HEK293 (cell line): ENCODE results near the gene SVOPL.

Experiments
- RBAK ChIP-seq: fragments of 450-650 bp; formaldehyde crosslinking; IDR thresholded peaks from 2 replicates; pipeline ENCODE4 v1.5.1; 2016; ENCODE audit warnings: missing biosample characterization, missing genetic modification characterization
- TRIM28 ChIP-seq: IDR thresholded peaks from 2 replicates; pipeline ENCODE4 v1.6.1; 2011; ENCODE audit warnings: low read length, control low read depth, borderline replicate concordance
- YY1 ChIP-seq: fragments of 450-650 bp; formaldehyde crosslinking; IDR thresholded peaks from 2 replicates; pipeline ENCODE4 v1.5.1; 2018; ENCODE audit warnings: missing biosample characterization, missing genetic modification characterization
- ZNF292 ChIP-seq: fragments of 450-650 bp; formaldehyde crosslinking; IDR thresholded peaks from 2 replicates; pipeline ENCODE4 v1.5.1; 2016; ENCODE audit warnings: low read depth, missing biosample characterization, missing genetic modification characterization, borderline replicate concordance
- ZNF311 ChIP-seq: fragments of 450-650 bp; formaldehyde crosslinking; IDR thresholded peaks from 2 replicates; pipeline ENCODE4 v1.5.1; 2017; ENCODE audit warnings: missing biosample characterization, missing genetic modification characterization, borderline replicate concordance
- TF ChIP-seq, protein P1 (sequence below): fragments of 450-650 bp; formaldehyde crosslinking; IDR thresholded peaks from 2 replicates; pipeline ENCODE4 v1.5.1; 2016; ENCODE audit warnings: missing biosample characterization, missing genetic modification characterization

DNA sequence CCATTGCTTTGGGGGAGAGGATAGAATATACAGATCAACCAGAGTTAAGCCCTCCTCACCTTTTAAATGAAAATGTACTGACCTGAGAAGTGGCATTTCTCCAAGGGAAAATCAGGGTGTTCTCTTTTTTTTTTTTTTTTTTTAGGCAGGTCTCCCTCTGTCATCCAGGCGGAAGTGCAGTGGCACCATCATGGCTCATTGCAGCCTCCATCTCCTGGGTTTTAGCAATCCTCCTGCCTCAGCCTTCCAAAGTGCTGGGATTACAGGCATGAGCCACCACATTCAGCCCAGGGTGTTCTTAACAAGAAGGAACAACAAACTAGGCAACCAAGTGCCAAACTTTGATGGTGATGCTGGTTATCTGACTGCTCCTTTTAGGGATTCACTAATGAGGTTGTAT is 111.0 kb downstream of the SVOPL start:
- TF ChIP-seq, protein P1, sequence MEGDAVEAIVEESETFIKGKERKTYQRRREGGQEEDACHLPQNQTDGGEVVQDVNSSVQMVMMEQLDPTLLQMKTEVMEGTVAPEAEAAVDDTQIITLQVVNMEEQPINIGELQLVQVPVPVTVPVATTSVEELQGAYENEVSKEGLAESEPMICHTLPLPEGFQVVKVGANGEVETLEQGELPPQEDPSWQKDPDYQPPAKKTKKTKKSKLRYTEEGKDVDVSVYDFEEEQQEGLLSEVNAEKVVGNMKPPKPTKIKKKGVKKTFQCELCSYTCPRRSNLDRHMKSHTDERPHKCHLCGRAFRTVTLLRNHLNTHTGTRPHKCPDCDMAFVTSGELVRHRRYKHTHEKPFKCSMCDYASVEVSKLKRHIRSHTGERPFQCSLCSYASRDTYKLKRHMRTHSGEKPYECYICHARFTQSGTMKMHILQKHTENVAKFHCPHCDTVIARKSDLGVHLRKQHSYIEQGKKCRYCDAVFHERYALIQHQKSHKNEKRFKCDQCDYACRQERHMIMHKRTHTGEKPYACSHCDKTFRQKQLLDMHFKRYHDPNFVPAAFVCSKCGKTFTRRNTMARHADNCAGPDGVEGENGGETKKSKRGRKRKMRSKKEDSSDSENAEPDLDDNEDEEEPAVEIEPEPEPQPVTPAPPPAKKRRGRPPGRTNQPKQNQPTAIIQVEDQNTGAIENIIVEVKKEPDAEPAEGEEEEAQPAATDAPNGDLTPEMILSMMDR (tag by site-specific recombination), result no peak
- TF ChIP-seq ZNF292 (tag by site-specific recombination) (no peak), RBAK (tag by site-specific recombination) (no peak), ZNF311 (tag by site-specific recombination) (no peak), TRIM28 (no peak), YY1 (tag by site-specific recombination) (no peak)
